ENCODE results near the gene SLC27A2.
"Not testable (repeated sequence)": the region's sequence is repeated elsewhere in the genome, so short reads cannot be mapped to it uniquely, and the experiment has no call there.

SLC27A2 gene

DNA sequence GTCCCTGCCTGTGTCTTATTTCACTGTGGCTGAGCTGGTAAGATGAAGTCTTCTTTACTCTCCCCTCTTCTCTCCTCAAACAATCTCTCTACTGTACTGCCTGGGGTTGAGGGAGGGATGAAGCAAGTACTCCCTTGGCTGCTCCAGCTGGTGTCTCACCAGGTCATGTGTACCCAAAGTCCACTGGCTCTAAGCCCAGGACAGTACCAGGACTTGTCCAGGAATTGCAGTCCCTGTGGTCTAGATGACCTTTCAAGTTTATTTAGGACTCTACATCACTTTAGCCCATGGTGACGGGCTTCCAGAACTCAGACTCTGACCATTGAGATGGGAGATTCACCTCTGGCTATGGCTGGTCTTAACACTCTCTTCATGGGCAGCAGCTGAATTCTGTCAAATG lies 17.5 kb upstream of the SLC27A2 start:
- Histone ChIP-seq H3K36me3 (ENCODE audit: control insufficient read depth, insufficient read depth, low read length) (no peaks in the 10 kb centered on the region), H3K4me1 (ENCODE audit: control insufficient read depth, insufficient read depth, low read length) (no peaks in the 10 kb centered on the region), H3K9me3 (ENCODE audit: control insufficient read depth, insufficient read depth, low read length) (no peaks in the 10 kb centered on the region), H3K9ac (ENCODE audit: low read depth, low read length) (no peak overlapping the region), H3K4me3 (ENCODE audit: low read depth, low read length) (no peak overlapping the region), H3K27me3 (ENCODE audit: control insufficient read depth, insufficient read depth, low read length) (no peaks in the 10 kb centered on the region)

GRCh38 chr15:50166216-50166615 lies 15.8 kb upstream of the SLC27A2 start:
- H3K4me3 ChIP-seq (ENCODE audit: low read depth, low read length) = no peak overlapping the region
- no peaks in the 10 kb centered on the region for H3K36me3 ChIP-seq (ENCODE audit: control insufficient read depth, insufficient read depth, low read length)
- no peaks in the 10 kb centered on the region for H3K9me3 ChIP-seq (ENCODE audit: control insufficient read depth, insufficient read depth, low read length)
- no peak overlapping the region for H3K9ac ChIP-seq (ENCODE audit: low read depth, low read length)
- no peaks in the 10 kb centered on the region for H3K27me3 ChIP-seq (ENCODE audit: control insufficient read depth, insufficient read depth, low read length)
- no peaks in the 10 kb centered on the region for H3K4me1 ChIP-seq (ENCODE audit: control insufficient read depth, insufficient read depth, low read length)

GRCh38 chr15:50167110-50167509 lies 14.9 kb upstream of the SLC27A2 start:
- no peaks in the 10 kb centered on the region for H3K4me1 ChIP-seq (ENCODE audit: control insufficient read depth, insufficient read depth, low read length)
- no peak overlapping the region for H3K9ac ChIP-seq (ENCODE audit: low read depth, low read length)
- H3K36me3 ChIP-seq (ENCODE audit: control insufficient read depth, insufficient read depth, low read length) = no peaks in the 10 kb centered on the region
- H3K4me3 ChIP-seq (ENCODE audit: low read depth, low read length) = no peak overlapping the region
- no peaks in the 10 kb centered on the region for H3K27me3 ChIP-seq (ENCODE audit: control insufficient read depth, insufficient read depth, low read length)
- H3K9me3 ChIP-seq (ENCODE audit: control insufficient read depth, insufficient read depth, low read length) = no peaks in the 10 kb centered on the region

DNA sequence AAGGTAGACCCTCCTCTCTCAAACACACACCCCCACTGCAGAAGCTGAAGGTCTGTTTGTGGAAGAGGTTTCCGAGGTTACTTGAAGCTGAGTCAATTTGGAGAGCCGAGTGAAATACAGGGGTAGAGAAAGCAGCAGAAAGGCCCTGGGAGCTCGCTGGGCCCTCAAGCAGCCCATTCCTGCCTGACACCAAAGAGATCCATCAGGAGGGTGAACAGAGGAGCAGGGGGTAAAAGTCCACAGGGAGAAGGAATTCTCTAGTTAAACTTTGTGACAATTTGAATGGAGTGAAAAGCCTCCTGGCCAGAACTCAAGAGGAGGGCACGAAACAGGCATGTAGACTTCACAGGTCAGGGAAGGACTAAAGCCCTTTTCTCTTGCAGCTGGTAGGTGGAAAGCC lies 13.6 kb upstream of the SLC27A2 start:
- H3K9ac ChIP-seq (ENCODE audit: low read depth, low read length) = no peak overlapping the region
- no peaks in the 10 kb centered on the region for H3K9me3 ChIP-seq (ENCODE audit: control insufficient read depth, insufficient read depth, low read length)
- no peaks in the 10 kb centered on the region for H3K4me1 ChIP-seq (ENCODE audit: control insufficient read depth, insufficient read depth, low read length)
- no peaks in the 10 kb centered on the region for H3K27me3 ChIP-seq (ENCODE audit: control insufficient read depth, insufficient read depth, low read length)
- no peak overlapping the region for H3K4me3 ChIP-seq (ENCODE audit: low read depth, low read length)
- H3K36me3 ChIP-seq (ENCODE audit: control insufficient read depth, insufficient read depth, low read length) = no peaks in the 10 kb centered on the region

DNA sequence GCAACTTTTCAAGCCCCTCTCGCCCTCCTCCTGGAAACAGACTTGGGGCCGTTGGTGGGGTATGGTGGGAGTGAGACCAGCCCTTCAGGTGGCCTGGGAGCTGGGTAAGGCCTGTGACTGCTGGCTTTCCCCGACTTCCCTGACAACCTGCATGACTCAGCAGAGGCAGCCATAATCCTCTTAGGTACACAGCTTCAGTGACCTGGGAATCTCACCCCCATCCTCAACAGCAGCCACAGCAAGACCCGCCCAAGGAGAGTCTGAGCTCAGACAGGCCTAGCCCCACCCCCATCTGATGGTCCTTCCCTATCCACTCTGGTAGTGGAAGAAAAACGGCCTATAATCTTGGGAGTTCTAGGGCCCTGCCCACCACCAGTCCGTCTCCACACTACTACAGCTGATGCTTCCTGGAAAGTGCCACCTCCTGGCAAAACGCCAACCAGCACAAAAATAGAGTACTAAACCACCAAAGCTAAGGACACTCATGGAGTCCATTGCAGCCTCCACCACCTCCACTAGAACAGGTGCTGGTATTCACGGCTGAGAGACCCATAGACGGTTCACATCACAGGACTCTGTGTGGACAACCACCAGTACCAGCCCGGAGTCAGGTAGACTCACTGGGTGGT lies 13.1 kb upstream of the SLC27A2 start:
- no peaks in the 10 kb centered on the region for H3K36me3 ChIP-seq (ENCODE audit: control insufficient read depth, insufficient read depth, low read length)
- no peaks in the 10 kb centered on the region for H3K9me3 ChIP-seq (ENCODE audit: control insufficient read depth, insufficient read depth, low read length)
- H3K9ac ChIP-seq (ENCODE audit: low read depth, low read length) = no peak overlapping the region
- no peak overlapping the region for H3K4me3 ChIP-seq (ENCODE audit: low read depth, low read length)
- no peaks in the 10 kb centered on the region for H3K27me3 ChIP-seq (ENCODE audit: control insufficient read depth, insufficient read depth, low read length)
- H3K4me1 ChIP-seq (ENCODE audit: control insufficient read depth, insufficient read depth, low read length) = no peaks in the 10 kb centered on the region

- not testable (repeated sequence) for H3K27me3 ChIP-seq (ENCODE audit: control insufficient read depth, insufficient read depth, low read length); H3K4me3 ChIP-seq (ENCODE audit: low read depth, low read length); H3K9ac ChIP-seq (ENCODE audit: low read depth, low read length); H3K4me1 ChIP-seq (ENCODE audit: control insufficient read depth, insufficient read depth, low read length); H3K9me3 ChIP-seq (ENCODE audit: control insufficient read depth, insufficient read depth, low read length); H3K36me3 ChIP-seq (ENCODE audit: control insufficient read depth, insufficient read depth, low read length)
Measured at GRCh38 chr15:50172360-50172895, 9.6 kb upstream of the SLC27A2 start.

GRCh38 chr15:50176869-50177268 lies 5.1 kb upstream of the SLC27A2 start:
- no peak overlapping the region for H3K4me3 ChIP-seq (ENCODE audit: low read depth, low read length)
- H3K27me3 ChIP-seq (ENCODE audit: control insufficient read depth, insufficient read depth, low read length) = peaks cover 25% of the 10 kb centered on the region
- H3K36me3 ChIP-seq (ENCODE audit: control insufficient read depth, insufficient read depth, low read length) = no peaks in the 10 kb centered on the region
- no peak overlapping the region for H3K9ac ChIP-seq (ENCODE audit: low read depth, low read length)
- no peaks in the 10 kb centered on the region for H3K9me3 ChIP-seq (ENCODE audit: control insufficient read depth, insufficient read depth, low read length)
- H3K4me1 ChIP-seq (ENCODE audit: control insufficient read depth, insufficient read depth, low read length) = peaks cover 2% of the 10 kb centered on the region

GRCh38 chr15:50180091-50180490 lies 1.9 kb upstream of the SLC27A2 start:
- Histone ChIP-seq H3K4me3 (ENCODE audit: low read depth, low read length) (no peak overlapping the region), H3K36me3 (ENCODE audit: control insufficient read depth, insufficient read depth, low read length) (no peaks in the 10 kb centered on the region), H3K4me1 (ENCODE audit: control insufficient read depth, insufficient read depth, low read length) (peaks cover 2% of the 10 kb centered on the region), H3K9ac (ENCODE audit: low read depth, low read length) (no peak overlapping the region), H3K9me3 (ENCODE audit: control insufficient read depth, insufficient read depth, low read length) (no peaks in the 10 kb centered on the region), H3K27me3 (ENCODE audit: control insufficient read depth, insufficient read depth, low read length) (peaks cover 48% of the 10 kb centered on the region)

DNA sequence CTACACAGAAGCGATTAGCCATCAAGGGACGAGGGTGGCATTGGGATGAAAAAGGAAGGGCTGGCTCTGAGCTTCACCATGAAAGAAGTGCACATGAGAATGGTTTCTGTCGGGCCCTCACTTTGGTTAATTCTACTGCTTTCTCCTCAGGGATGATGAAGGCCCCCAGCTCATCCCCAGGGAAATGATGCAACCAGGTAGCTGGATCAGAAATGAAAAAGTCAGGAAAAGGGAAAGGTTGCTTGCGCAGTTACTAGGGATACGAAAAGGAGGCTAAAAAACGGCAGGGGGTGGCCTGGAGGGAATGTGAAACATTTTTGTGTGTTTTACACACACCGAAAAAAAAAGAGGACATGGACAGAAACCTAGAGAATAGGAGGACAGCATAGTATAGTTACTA lies 1.4 kb upstream of the SLC27A2 start:
- H3K27me3 ChIP-seq (ENCODE audit: control insufficient read depth, insufficient read depth, low read length) = peaks cover 48% of the 10 kb centered on the region
- H3K9ac ChIP-seq (ENCODE audit: low read depth, low read length) = no peak overlapping the region
- no peaks in the 10 kb centered on the region for H3K9me3 ChIP-seq (ENCODE audit: control insufficient read depth, insufficient read depth, low read length)
- H3K4me3 ChIP-seq (ENCODE audit: low read depth, low read length) = no peak overlapping the region
- no peaks in the 10 kb centered on the region for H3K36me3 ChIP-seq (ENCODE audit: control insufficient read depth, insufficient read depth, low read length)
- peaks cover 2% of the 10 kb centered on the region for H3K4me1 ChIP-seq (ENCODE audit: control insufficient read depth, insufficient read depth, low read length)

DNA sequence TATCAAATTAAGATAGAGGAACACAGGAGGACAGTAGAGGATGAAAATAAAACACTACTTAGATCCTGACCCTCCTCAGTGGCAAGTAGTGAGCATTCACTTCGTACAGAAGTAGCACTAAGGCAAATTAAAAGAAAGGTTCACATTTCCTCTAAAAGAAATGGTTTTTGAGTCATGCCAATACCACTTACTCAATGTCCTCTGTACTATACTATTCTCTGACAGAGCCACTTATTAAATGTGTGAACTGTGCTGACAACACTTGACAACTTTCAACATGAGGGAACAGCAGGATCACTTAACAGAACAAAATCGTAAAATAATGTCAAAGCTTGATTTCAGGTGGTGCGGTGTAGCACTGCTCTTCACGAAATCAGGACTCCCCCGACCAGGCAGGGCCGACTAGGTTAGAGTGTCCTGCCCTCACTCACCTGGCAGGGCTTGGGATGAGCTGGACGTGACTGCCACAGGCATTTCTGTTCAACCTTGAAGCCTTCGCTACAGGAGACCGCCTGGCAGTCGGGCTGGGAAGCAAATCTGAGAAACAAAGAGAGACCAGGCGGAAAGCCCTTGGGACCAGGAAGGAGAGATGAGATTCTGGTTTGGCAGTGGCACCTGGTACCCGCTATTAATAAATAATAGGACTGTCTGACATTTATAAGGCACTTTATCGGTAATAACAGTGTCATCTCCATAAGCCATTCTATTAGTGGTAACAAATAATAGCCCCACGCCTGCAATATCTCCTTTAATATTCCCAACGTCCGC lies 611 bp upstream of the SLC27A2 start:
- H3K36me3 ChIP-seq (ENCODE audit: control insufficient read depth, insufficient read depth, low read length) = no peaks in the 10 kb centered on the region
- H3K9me3 ChIP-seq (ENCODE audit: control insufficient read depth, insufficient read depth, low read length) = no peaks in the 10 kb centered on the region
- peak overlapping the region; percentile 54 for H3K9ac ChIP-seq (ENCODE audit: low read depth, low read length)
- H3K27me3 ChIP-seq (ENCODE audit: control insufficient read depth, insufficient read depth, low read length) = peaks cover 48% of the 10 kb centered on the region
- peak overlapping the region; percentile 73 for H3K4me3 ChIP-seq (ENCODE audit: low read depth, low read length)
- H3K4me1 ChIP-seq (ENCODE audit: control insufficient read depth, insufficient read depth, low read length) = peaks cover 2% of the 10 kb centered on the region

- Histone ChIP-seq H3K4me1 (ENCODE audit: control insufficient read depth, insufficient read depth, low read length) (peaks cover 2% of the 10 kb centered on the region), H3K4me3 (ENCODE audit: low read depth, low read length) (peak overlapping the region; percentile 73)
Measured at GRCh38 chr15:50182219-50183013, 420 bp downstream of the SLC27A2 start.

More at GRCh38 chr15:50182219-50183013, 420 bp downstream of the SLC27A2 start:
- Histone ChIP-seq H3K9ac (ENCODE audit: low read depth, low read length) (peak overlapping the region; percentile 37), H3K9me3 (ENCODE audit: control insufficient read depth, insufficient read depth, low read length) (no peaks in the 10 kb centered on the region), H3K27me3 (ENCODE audit: control insufficient read depth, insufficient read depth, low read length) (peaks cover 48% of the 10 kb centered on the region), H3K36me3 (ENCODE audit: control insufficient read depth, insufficient read depth, low read length) (no peaks in the 10 kb centered on the region)

Data from iPS-15b (cell line).